HG03565 (cell line): ENCODE measurements around the gene ZFYVE19.
"Not testable (repeated sequence)": the region's sequence is repeated elsewhere in the genome, so short reads cannot be mapped to it uniquely, and the experiment has no call there.

Source experiments
- ATAC-seq: cut with Tn5 transposase; IDR thresholded peaks from one replicate; pipeline ENCODE4 v1.9.1; 2021; ENCODE audit warnings: mild to moderate bottlenecking, moderate library complexity; ENCODE audit not compliant: unreplicated experiment

Gene ZFYVE19

GRCh38 chr15:40845511-40846284 is 38.8 kb downstream of the ZFYVE19 start:
- ATAC-seq = no peak

- no peak for ATAC-seq
These were observed 39.9 kb downstream of the ZFYVE19 start for GRCh38 chr15:40846841-40847222.

- peak; percentile 54 for ATAC-seq
These were observed 40.5 kb downstream of the ZFYVE19 start for GRCh38 chr15:40847223-40847961.

- no peak for ATAC-seq
These were observed 43.8 kb downstream of the ZFYVE19 start for GRCh38 chr15:40850576-40851112.

- ATAC-seq = no peak
These were observed 45.6 kb downstream of the ZFYVE19 start for GRCh38 chr15:40852529-40852928.

- no peak for ATAC-seq
These were observed 46.5 kb downstream of the ZFYVE19 start for GRCh38 chr15:40853241-40853890.

GRCh38 chr15:40854161-40854560 is 47.3 kb downstream of the ZFYVE19 start:
- no peak for ATAC-seq

GRCh38 chr15:40855706-40856234 is 48.9 kb downstream of the ZFYVE19 start:
- ATAC-seq = no peak

- no peak for ATAC-seq
These were observed 49.9 kb downstream of the ZFYVE19 start for GRCh38 chr15:40856746-40857145.

GRCh38 chr15:40857601-40858341 is 50.9 kb downstream of the ZFYVE19 start:
- no peak for ATAC-seq

GRCh38 chr15:40858706-40859105 is 51.8 kb downstream of the ZFYVE19 start:
- ATAC-seq = no peak

- ATAC-seq = peak; percentile 50
These were observed 52.4 kb downstream of the ZFYVE19 start for GRCh38 chr15:40859206-40859851.

- ATAC-seq = not testable (repeated sequence)
These were observed 54.3 kb downstream of the ZFYVE19 start for GRCh38 chr15:40861147-40861546.

GRCh38 chr15:40863660-40864270 is 56.9 kb downstream of the ZFYVE19 start:
- no peak for ATAC-seq
